Adipocyte (in vitro differentiated cells): ENCODE measurements around the gene STK17B.
"Not testable (repeated sequence)": the region's sequence is repeated elsewhere in the genome, so short reads cannot be mapped to it uniquely, and the experiment has no call there.

Source experiments
- DNase-seq: peaks from one replicate; pipeline ENCODE4 v3.0.0-alpha.2; 2015; ENCODE audit warnings: low read depth
- H3K27me3 ChIP-seq: replicated peaks from 2 replicates; pipeline ENCODE4 v1.7.0; 2013; ENCODE audit warnings: mild to moderate bottlenecking, low read length, moderate library complexity; ENCODE audit not compliant: control insufficient read depth, insufficient read depth
- H3K36me3 ChIP-seq: 2 replicates; pipeline ENCODE4 v1.7.0; 2013; ENCODE audit warnings: low read length, mild to moderate bottlenecking, moderate library complexity; ENCODE audit not compliant: control insufficient read depth, insufficient read depth, severe bottlenecking
- H3K4me1 ChIP-seq: 2 replicates; pipeline ENCODE4 v1.7.0; 2013; ENCODE audit warnings: mild to moderate bottlenecking, low read length, moderate library complexity; ENCODE audit not compliant: control insufficient read depth, insufficient read depth
- H3K4me3 ChIP-seq: 2 replicates; pipeline ENCODE4 v1.7.0; 2013; ENCODE audit warnings: mild to moderate bottlenecking, low read length, moderate library complexity
- H3K9ac ChIP-seq: 2 replicates; pipeline ENCODE4 v1.7.0; 2013; ENCODE audit warnings: mild to moderate bottlenecking, low read length, moderate library complexity
- H3K9me3 ChIP-seq: 2 replicates; pipeline ENCODE4 v1.7.0; 2013; ENCODE audit warnings: mild to moderate bottlenecking, low read length, moderate library complexity; ENCODE audit not compliant: control insufficient read depth

Gene STK17B

DNA sequence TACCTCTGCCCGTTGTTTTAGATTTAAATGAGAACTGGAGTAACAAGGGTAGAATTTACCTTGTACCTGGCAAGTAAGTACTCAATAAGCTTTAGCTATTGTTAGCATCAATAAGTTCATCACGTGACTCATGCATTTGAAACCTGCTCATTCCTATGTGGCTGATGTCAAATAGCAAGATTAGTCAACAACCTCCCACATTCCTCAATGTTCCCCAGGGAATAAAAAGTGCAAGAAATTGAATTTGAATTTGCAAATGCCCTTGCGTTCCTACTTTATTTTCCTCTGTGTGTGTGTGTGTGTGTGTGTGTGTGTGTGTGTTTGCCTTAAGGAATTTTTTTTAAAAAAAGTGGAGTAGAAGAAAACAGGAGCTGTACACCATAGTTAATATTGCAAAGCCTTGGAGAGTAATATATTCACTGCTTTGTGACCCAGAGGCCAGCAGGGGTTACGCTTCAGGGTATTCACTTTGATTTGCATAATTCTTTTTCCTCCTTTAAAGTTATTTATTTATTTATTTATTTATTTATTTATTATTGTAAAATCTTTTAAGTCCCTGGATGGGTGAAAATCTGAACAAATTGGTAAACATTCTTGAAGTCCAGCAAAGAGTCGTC lies 58.9 kb downstream of the STK17B start:
- peaks cover 48% of the 10 kb centered on the region for H3K4me1 ChIP-seq
- H3K4me3 ChIP-seq, result peak overlapping the region; percentile 56
- DNase-seq, result peak; percentile 70
- H3K27me3 ChIP-seq, result no peaks in the 10 kb centered on the region
- H3K9me3 ChIP-seq, result no peaks in the 10 kb centered on the region
- no peaks in the 10 kb centered on the region for H3K36me3 ChIP-seq
- peak overlapping the region; percentile 81 for H3K9ac ChIP-seq

DNA sequence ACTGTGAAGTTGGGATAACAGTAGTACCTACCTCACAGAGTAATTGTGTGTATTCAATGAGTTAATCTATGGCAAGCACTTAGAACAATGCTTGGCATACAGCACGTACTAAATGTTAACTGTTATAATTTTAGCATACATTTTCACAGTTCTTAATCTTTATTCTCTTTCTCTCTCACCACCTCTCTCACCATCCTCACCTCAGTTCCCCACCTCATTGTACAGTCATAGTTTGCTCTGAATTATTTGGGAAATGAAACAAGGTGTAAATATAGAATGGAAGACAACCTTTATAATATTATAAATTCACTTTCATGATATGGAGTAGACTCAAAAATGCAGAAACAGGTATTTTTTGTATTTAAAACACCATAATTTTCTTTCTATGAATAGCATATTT lies 62.8 kb downstream of the STK17B start:
- Histone ChIP-seq H3K4me3 (no peak overlapping the region), H3K36me3 (no peaks in the 10 kb centered on the region), H3K4me1 (peaks cover 39% of the 10 kb centered on the region), H3K27me3 (no peaks in the 10 kb centered on the region), H3K9me3 (no peaks in the 10 kb centered on the region), H3K9ac (no peak overlapping the region)
- no peak for DNase-seq

DNA sequence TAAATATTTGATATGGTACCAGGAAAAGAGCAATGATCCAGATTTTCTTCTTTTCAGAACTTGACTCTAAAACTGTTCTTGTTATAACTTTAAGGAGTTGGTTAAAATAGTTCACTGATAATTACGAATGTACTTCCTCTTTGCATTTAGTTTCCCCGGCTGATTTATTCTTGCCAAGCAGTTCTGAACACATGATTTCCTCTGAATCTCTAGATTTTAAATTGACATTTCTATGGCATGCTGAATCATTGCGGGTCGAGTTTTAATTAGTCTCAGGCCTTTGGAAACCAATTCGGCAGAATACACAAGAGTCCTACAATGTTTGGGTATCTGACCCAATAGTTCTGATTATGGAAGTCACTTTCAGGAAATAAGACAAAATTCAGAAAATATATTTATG lies 65.4 kb downstream of the STK17B start:
- Histone ChIP-seq H3K9me3 (no peaks in the 10 kb centered on the region), H3K4me1 (peaks cover 27% of the 10 kb centered on the region), H3K9ac (no peak overlapping the region), H3K4me3 (no peak overlapping the region), H3K27me3 (no peaks in the 10 kb centered on the region), H3K36me3 (no peaks in the 10 kb centered on the region)
- DNase-seq, result peak; percentile 63

DNA sequence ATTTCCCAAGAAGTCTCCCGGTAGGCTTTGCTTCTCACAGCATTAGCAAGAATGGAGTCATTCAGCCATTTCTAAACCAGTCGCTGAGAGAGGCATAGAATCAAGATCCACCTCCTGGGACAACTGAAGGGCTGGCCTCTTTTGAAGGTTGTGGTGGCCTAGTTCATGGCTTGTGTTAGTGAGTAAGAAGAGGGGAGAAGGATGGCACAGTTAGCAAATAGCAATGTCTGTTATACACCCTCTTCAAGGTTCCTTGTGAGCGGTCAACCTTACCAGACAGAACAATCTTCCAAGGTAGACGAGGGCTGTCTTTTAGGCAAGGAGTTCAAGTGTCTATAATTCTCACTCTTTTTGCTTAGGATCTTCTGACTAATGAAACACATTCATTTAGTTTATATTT lies 67.3 kb downstream of the STK17B start:
- Histone ChIP-seq H3K36me3 (no peaks in the 10 kb centered on the region), H3K9ac (no peak overlapping the region), H3K27me3 (no peaks in the 10 kb centered on the region), H3K4me1 (peaks cover 29% of the 10 kb centered on the region), H3K4me3 (no peak overlapping the region), H3K9me3 (no peaks in the 10 kb centered on the region)
- DNase-seq, result no peak

DNA sequence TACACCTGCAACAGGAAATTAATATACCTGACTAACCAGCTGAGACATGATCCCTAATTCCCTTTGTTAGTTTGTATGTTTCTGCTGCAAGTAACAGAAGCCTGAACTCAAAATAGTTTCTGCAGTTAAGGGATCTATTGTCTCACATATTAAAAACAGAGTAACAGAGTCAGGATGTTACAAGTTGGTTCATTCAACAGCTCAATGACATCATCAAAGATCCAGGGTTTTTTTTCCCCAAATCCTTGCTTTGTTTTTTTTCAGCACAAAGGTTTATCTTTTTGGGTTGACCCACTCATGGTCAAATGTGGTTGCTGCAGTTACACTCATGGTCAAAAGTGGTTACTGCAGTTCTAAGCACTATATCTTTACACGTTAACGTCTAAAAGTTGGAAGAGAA lies 67.8 kb downstream of the STK17B start:
- Histone ChIP-seq H3K4me1 (peaks cover 28% of the 10 kb centered on the region), H3K4me3 (no peak overlapping the region), H3K9ac (no peak overlapping the region), H3K36me3 (no peaks in the 10 kb centered on the region), H3K9me3 (no peaks in the 10 kb centered on the region), H3K27me3 (no peaks in the 10 kb centered on the region)
- no peak for DNase-seq

DNA sequence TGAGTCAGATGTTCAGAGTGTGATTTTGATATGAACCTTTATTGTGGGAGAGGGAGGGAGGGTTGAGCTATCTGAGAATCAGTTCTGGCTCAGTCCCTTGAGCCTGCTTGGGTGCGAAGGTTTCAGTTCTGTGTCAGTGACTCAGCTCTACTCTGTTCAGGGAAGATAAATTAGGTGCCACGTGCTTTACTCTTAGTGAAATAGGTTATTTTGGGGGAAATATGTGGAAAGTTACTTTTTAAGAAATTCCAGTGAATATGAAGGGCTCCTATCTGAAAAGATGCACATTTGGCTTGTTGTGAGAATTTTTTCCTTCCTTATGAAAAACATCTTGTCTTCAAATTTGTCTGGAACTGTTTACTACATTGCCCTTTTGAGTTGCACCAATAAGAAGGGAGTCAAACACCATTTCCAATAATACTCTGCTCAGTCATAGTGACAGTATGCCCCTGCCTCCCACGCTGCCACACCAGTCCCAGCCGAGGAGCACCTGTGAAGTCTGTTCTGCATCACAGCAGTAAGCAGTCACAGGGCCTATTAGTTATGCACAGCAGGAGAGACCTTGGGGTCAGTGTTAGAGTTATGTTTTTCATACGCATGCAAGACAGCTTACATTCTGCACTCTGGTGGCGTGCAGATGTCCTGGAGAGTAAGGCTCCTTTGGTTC lies 69.9 kb downstream of the STK17B start:
- Histone ChIP-seq H3K4me3 (no peak overlapping the region), H3K36me3 (no peaks in the 10 kb centered on the region), H3K9ac (peak overlapping the region; percentile 49), H3K9me3 (no peaks in the 10 kb centered on the region), H3K27me3 (no peaks in the 10 kb centered on the region), H3K4me1 (peaks cover 26% of the 10 kb centered on the region)
- no peak for DNase-seq

DNA sequence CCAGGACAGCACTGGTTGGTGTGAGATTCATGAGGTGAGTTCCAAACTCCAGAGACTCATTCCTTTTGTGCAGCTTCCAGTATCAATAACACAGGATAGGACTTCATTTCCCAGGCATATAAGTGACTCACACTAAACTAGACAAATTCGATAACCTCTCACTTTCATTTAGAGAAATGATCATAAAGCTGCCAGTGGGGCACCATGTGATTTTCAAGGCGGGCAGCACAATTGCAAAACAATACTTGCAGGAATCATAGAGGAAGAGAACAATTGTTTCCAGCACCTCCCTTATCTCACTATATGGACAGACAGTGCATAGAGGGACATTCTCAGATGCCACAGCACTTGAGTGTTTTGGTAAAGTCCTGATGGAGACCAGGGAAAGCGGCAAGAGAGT lies 71.5 kb downstream of the STK17B start:
- no peaks in the 10 kb centered on the region for H3K36me3 ChIP-seq
- H3K9me3 ChIP-seq, result no peaks in the 10 kb centered on the region
- H3K9ac ChIP-seq, result no peak overlapping the region
- no peaks in the 10 kb centered on the region for H3K27me3 ChIP-seq
- H3K4me3 ChIP-seq, result no peak overlapping the region
- no peak for DNase-seq
- peaks cover 24% of the 10 kb centered on the region for H3K4me1 ChIP-seq

DNA sequence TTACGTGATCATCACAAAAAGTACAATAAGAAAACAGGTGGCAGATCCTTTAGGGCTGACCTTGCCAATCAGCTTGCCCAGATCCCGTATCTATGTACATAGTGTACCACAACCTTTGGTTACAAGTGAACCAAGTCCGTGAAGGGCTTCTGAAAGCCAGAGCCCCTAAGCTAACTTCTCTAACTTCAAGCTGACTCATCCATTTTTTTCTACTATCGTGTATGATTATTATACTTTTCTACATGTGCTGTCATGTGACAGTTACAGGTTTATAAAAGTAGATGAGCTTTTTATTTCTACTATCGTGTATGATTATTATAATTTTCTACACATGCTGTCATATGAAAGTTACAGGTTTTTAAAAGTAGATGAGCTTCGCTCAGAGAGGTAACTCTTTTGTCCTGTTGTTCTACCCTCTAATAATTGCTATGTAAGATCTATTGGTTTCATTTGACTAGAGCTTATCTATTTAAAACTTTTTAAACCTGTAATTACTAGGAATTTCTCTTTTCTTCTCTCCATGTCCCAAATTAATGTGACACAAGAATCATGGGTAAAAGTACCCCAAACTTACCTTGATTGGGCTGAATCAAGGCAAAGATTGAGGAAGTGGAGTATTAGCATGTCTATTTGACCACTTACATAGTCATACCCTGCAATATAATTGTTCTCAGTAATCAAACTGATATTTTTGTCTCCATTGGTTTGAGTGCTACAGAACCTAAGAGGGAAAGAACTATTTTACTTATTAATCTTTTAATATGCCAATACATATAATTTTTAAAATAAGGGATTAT lies 73.3 kb downstream of the STK17B start:
- no peak for DNase-seq
- Histone ChIP-seq H3K4me3 (no peak overlapping the region), H3K4me1 (peaks cover 24% of the 10 kb centered on the region), H3K9me3 (no peaks in the 10 kb centered on the region), H3K36me3 (no peaks in the 10 kb centered on the region), H3K27me3 (no peaks in the 10 kb centered on the region), H3K9ac (no peak overlapping the region)

DNA sequence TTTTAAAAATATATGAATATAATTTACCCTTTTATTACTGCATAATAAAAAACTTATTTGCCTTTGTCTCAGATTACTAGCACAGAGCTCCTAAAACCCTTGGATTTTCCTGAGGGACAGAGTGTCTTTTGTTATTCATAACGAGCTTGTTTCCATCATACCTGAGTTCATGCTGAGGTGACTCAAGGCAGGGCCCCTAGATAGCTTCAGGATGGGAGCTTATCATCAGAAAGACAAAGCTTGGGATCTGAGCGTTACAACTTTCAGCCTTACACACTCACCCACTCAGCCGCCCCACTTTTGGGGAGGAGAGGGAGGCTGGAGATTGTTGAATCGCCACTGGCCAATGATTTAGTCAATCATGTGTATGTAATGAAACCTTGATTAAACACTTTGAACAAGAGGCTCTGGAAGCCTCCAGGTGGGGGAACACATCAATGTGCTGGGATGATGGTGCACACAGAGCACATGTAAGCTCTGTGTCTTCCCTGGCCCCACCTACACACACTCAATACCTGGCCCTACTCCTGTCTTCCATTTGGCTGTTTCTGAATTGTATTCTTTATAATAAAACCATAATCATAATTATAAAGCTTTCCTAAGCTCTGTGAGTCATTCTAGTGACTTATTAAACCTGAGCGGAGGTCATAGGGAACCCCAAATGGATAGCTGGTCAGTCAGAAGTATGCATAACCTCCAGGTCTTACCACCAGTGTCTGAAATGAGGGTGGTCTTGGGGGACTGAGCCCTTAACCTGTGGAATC lies 74.2 kb downstream of the STK17B start:
- Histone ChIP-seq H3K27me3 (no peaks in the 10 kb centered on the region), H3K4me3 (no peak overlapping the region)
- DNase-seq, result no peak

DNA sequence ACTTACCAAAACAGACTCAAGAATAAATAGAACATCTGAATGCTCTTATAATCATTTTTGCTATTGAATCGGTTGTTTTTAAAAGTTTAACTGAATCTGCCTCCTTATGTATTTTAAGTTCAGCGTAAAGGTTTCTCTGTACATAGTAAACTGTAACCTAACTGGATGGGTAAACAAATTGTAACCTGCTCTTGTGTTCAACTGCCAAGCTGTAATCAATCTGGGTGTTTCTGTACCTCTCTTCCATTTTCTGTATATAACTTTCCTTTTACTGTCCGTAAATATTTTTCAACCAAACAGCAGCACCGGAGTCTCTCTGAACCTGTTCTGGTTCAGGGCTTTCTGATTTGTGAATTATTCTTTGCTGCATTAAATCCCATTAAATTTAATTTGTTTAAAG lies 75.1 kb downstream of the STK17B start:
- Histone ChIP-seq H3K4me3 (no peak overlapping the region), H3K4me1 (peaks cover 20% of the 10 kb centered on the region), H3K9ac (no peak overlapping the region), H3K36me3 (no peaks in the 10 kb centered on the region), H3K27me3 (no peaks in the 10 kb centered on the region), H3K9me3 (no peaks in the 10 kb centered on the region)
- DNase-seq, result no peak

More for the DNA sequence above, 74.2 kb downstream of the STK17B start:
- H3K9ac ChIP-seq, result no peak overlapping the region
- H3K9me3 ChIP-seq, result no peaks in the 10 kb centered on the region
- H3K36me3 ChIP-seq, result no peaks in the 10 kb centered on the region
- H3K4me1 ChIP-seq, result peaks cover 24% of the 10 kb centered on the region

DNA sequence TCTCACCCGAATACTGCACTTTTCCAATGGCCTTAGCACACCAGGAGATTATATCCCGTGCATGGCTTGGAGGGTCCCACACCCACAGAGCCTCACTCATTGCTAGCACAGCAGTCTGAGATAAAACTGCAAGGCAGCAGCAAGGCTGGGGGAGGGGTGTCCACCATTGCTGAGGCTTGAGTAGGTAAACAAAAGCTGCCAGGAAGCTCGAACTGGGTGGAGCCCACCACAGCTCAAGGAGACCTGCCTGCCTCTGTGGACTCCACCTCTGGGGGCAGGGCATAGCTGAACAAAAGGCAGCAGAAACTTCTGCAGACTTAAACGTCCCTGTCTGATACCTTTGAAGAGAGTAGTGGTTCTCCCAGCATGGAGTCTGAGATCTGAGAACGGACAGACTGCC lies 81.9 kb downstream of the STK17B start:
- not testable (repeated sequence) for H3K27me3 ChIP-seq

More for the DNA sequence above, 81.9 kb downstream of the STK17B start:
- not testable (repeated sequence) for H3K9ac ChIP-seq, DNase-seq, H3K9me3 ChIP-seq, H3K4me3 ChIP-seq, H3K4me1 ChIP-seq, H3K36me3 ChIP-seq
